Kidney glomerular epithelial cell (primary cell): Measurements from ENCODE around the gene MREG.

Experiments used
- DNase-seq: peaks from one replicate; lab custom pipeline; 2025; lab: John Stamatoyannopoulos, UW

Gene MREG

DNA sequence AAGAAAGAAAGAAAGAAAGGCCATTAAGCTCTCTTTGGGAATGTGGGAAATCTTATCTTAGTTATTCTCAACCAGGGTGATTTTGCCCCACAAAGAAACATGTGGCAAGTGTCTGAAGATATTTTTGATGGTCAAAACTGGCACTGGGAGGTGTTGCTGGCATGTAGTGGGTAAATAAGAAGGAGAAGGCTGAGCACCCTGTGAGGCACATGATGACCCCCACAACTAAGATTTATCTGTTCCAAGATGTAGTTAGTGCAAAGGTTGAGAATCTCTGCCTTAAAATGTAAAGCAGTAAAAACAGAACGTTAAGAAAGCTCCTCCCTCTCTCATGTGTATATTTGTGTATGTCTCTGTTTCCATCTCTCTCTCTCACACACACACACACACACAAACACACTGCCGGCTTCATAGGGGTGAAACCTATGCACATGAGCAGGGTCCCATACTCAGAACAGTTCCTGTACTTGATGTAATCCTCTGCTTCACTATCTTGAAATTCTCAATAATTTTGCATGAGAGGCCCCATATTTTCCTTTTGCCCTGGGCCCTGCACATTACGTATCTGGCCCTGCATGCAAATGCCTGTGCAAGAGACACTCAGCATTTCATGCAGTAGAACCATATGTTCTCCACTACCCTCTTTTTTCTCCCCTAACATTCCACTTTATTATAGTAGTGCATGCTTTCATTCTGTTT, 94.3 kb downstream of the MREG start:
- no peak for DNase-seq

DNA sequence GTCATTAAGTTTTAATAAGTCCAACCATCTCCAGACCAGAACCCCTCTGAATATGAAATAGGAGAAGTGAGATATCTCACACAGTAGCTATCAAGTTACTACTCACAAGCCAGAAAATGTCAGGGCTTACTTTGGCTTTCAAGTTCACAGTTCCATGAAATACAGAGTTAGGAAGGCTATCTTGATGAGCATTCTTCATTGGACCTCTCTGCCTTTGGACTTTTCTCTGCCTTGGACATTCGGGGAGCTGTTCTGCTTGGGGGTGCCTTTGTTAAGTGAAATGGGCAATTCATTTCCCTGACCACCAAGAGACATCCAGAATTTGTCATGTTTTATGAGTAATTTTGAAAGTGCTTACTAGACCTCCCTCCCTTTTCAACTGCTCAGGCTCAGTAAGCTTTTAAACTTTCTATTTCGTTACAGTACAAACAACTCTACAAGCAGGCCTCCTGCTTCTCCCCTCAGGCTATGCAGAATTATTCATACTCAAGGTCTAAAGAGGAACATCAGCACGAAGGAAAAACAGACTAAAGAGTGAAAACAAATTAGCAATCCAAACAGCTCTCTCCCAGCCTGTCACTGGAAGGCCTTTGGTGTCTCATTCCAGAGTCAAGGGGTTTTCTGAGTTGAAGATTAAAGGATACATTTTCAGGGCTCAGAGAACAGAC, 95.3 kb downstream of the MREG start:
- DNase-seq = peak; percentile 27

GRCh38 chr2:215915441-215915840, 97.9 kb downstream of the MREG start:
- DNase-seq = no peak

- DNase-seq = no peak
Measured at GRCh38 chr2:215914777-215915165, 98.6 kb downstream of the MREG start.

GRCh38 chr2:215914054-215914776, 99.1 kb downstream of the MREG start:
- DNase-seq = no peak

DNA sequence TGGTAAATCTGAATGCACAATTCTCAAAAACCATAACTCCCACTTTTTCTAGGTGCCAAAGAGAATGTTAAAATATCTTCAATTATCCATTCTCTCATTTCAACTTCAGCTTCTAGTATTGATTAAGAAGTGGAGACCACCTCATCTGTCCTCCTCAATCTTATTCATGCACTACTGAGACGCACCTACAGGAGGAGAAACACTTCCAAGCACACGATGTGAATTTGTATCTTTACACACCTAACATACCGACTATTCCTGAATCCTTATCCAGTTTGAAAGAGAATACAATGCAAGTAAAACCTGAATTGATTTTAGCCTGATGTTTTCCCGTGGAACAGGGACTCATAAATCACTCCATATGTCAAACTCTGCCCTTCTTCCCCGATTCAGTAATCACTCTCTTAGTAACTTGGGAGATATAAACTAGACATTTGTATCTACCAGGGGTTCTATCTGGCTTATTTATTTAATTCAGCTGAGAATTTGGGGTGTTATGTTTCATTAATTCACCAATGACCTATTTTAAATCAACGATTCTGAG, 101.0 kb downstream of the MREG start:
- DNase-seq = no peak

DNA sequence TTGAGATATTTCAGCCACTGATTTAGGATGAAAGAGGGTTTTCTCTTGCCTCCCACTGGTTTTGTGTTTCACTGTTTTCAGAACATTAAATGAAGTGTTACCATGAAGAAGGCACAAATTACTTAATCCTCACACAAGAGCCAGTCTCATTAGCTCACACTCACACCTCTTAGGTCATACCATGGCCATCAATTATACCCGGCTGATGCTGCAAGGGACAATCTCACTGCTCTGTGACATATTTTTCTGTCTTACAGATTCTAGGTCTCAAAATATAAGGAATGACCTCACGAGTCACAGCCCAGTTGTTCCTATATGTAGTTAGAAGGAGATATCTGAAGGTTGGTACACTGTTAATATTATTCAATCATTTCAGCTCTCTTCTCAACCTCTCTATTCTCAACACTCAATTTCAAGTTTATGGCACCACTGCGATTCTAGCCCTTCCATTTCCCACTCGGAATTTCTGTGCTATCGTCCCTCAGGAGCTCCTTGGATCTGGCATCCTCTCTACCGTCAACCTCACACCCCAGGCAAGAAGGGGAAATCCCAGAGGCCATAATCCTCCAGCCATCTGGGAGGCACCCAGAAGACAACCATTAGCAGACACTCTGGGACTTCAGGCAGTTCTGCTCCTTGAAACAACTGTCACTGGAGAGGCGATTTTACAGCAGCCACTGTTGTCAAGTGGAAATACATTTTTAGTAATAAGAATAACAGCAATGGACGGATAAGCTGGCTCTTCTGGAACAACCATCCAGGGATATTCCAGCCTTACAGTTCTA, 101.9 kb downstream of the MREG start:
- DNase-seq = no peak

DNA sequence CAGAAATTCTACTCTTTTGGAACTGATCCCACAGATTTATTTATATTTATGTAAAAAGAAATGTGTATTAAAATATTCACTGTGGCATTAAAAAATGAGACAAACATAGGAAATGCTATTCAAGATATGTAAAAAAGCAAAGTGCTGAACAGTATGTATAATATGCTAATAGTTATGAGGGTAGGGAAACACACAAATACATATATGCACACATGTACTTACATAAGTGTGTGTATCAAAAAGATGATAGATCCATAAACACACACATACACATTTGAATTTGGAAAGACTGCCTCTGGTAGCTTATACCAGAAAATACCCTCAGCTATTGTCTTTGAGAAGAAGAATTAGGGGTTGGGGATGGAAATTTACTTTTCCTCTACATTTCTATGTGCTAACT, 103.2 kb downstream of the MREG start:
- DNase-seq = no peak

GRCh38 chr2:215907147-215907546, 106.2 kb downstream of the MREG start:
- no peak for DNase-seq

DNA sequence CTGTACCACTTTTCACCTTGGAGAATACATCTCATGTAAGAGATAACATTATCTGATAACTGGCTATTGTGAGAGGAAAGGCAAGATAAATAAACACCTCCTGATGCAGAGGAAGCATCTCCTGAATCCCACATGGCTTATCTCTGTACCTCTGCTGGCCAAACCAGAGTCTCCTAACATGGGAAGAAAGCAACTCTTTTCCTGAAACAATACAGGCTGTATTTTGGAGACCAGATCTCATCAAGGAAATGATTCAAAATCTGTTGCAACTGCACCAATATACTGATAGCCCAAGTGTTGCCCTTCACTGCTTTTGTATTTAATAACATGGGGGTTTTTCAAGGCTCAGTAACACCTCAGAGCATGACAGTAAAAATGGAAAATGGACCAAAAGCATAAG, 106.9 kb downstream of the MREG start:
- DNase-seq = no peak

DNA sequence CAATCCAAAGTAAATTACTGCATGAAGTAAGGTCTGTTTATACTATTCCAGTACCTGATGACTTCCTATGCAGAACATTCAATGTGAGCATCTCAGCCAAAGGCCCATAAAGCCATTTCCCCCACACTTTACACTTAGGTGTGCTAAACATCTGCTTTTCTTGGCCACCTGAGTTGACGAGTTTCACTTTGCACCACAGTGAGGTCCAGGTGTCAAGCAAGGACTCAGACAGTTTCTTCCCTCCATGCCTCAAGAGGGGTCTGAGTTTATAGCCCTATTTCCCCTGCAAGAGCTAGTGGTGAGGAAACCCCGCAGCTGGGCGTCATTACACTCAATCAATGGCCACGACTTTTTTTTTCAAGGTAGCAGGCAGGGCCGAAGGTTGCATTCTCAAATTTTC, 107.7 kb downstream of the MREG start:
- no peak for DNase-seq

DNA sequence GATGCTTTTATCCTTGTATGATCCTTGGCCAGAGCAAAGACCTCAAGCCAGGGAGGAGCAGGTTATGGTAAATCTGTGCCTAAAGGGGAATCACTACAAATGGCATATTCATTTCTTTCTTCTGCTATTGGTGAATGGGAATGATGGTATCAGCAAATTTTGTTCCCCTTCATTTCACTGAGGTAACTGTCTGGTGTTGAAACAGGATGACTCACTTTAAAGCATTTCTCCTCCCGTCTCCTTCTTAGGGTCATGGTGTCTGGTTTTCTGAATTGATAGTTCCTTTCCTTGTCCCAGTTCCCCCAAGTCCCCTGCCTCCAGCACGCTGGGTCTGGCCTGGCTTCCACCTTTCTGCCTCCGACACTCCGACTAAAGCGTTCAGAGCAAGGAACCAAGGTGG, 109.2 kb downstream of the MREG start:
- peak; percentile 90 for DNase-seq

DNA sequence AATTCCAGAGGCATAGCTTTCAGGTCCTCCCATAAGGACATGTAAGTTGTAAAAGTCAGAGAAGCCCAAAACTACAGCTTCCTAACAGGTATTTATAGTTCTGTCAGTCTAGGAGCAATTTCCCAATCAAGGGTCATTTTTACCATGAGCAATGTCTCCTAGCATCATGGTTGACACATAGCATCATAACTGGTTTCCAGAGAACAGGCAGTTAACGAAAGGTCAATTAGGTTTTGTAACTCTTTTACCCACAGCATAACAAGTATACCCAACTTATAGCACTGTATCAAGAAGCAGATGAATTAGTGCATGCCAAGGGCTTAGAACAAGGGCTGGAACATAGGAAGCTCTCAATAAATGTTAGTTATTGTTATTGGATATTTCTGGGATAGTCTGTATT, 110.1 kb downstream of the MREG start:
- no peak for DNase-seq

DNA sequence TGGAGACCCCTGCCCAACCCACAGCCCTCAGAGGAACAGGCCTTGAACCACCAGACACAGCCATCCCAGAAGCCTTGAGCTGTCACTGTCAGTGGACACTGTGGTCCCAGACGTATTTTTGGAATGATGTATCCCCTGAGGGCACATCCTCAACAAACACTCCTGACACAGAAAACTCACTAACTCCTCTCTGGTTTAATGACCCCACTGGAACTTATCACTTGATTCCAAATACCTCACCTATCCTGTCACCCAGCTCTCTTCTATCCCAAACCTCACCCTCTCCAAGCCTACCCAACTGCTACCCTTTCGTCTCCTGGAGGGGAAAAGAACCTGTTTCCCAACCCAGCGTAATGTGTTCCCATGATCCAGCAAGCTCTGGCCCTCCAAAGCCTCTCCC, 111.6 kb downstream of the MREG start:
- no peak for DNase-seq

- DNase-seq = no peak
Measured at GRCh38 chr2:215900843-215901242, 112.5 kb downstream of the MREG start.

- no peak for DNase-seq
Measured at GRCh38 chr2:215900203-215900611, 113.1 kb downstream of the MREG start.

DNA sequence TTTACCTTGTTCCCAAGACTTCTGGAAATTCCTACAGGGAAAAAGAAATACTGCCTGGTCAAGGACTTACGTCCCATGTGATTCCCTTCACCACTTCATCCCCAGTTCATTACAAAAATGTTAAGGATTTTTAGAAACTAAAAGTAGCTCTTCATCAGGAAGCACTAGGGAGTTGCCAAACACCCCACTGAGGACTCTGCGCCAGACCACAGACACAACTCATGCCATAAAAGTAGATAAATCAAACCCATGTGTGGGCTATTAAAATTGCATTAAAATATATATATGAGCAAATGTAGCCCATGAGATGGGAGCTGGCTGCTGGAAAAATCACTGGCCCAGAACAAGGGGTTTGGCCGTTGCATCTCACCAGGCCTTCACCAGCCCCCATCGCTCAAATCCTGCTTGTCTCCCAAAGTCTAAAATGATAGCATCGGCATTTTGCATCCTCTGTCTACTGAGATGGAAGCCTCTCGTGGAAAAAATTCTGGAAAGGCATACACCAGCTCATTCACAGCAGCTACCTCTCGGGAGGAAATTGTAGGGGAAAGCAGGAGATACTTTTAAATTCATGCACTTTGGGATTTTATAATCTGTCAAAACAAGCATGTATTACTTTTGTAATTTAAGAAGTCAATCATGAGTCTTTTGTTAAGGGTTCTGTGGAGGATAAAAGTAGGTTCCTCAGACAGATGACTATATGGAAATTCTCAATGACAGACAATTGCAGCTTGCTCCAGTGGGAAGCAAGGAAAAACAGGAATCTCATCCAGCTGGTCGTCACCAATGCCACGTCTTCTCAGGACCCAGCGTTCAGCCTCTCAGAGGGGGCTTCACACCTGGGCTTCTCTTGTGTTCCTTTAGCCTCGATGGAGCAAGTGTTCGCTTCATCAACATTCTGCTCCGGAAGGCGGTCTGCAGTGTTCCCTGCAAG, 113.9 kb downstream of the MREG start:
- no peak for DNase-seq

- no peak for DNase-seq
Measured at GRCh38 chr2:215898363-215898762, 115.0 kb downstream of the MREG start.

GRCh38 chr2:215896921-215897320, 116.4 kb downstream of the MREG start:
- no peak for DNase-seq

- no peak for DNase-seq
Measured at GRCh38 chr2:215895330-215895729, 118.0 kb downstream of the MREG start.
